Ishikawa (cell line): ENCODE measurements around the gene SLC12A3.

ENCODE experiments used
- CEBPB ChIP-seq: IDR thresholded peaks from 2 replicates; pipeline ENCODE4 v1.6.1; 2012
- CREB1 ChIP-seq: IDR thresholded peaks from 2 replicates; pipeline ENCODE4 v1.6.1; 2012; ENCODE audit warnings: low read depth
- EGR1 ChIP-seq: IDR thresholded peaks from 2 replicates; pipeline ENCODE4 v1.6.1; 2012
- EP300 ChIP-seq: IDR thresholded peaks from 2 replicates; pipeline ENCODE4 v1.6.1; 2012; ENCODE audit warnings: borderline replicate concordance
- FOXM1 ChIP-seq: IDR thresholded peaks from 2 replicates; pipeline ENCODE4 v1.6.1; 2012; ENCODE audit warnings: low read depth, borderline replicate concordance
- MAX ChIP-seq: IDR thresholded peaks from 2 replicates; pipeline ENCODE4 v1.6.1; 2012
- NFIC ChIP-seq: IDR thresholded peaks from 2 replicates; pipeline ENCODE4 v1.6.1; 2012
- RAD21 ChIP-seq: IDR thresholded peaks from 2 replicates; pipeline ENCODE4 v1.6.1; 2012; ENCODE audit warnings: low read depth
- TAF1 ChIP-seq: IDR thresholded peaks from 2 replicates; pipeline ENCODE4 v1.6.1; 2012; ENCODE audit warnings: low read depth, mild to moderate bottlenecking
- TCF12 ChIP-seq: IDR thresholded peaks from 2 replicates; pipeline ENCODE4 v1.6.1; 2012; ENCODE audit warnings: low read depth
- TEAD4 ChIP-seq: IDR thresholded peaks from 2 replicates; pipeline ENCODE4 v1.6.1; 2012
- YY1 ChIP-seq: IDR thresholded peaks from 2 replicates; pipeline ENCODE4 v1.6.1; 2012; ENCODE audit warnings: low read depth
- ZBTB7A ChIP-seq: IDR thresholded peaks from 2 replicates; pipeline ENCODE4 v1.6.1; 2012; ENCODE audit warnings: low read depth
- TF ChIP-seq, protein P1 (sequence below): IDR thresholded peaks from 2 replicates; pipeline ENCODE4 v1.6.1; 2012; ENCODE audit warnings: low read depth, mild to moderate bottlenecking
- TF ChIP-seq, protein P2 (sequence below): IDR thresholded peaks from 2 replicates; pipeline ENCODE4 v1.6.1; 2012

The SLC12A3 gene

GRCh38 chr16:56916571-56917403, 51.8 kb downstream of the SLC12A3 start:
- no peak for TF ChIP-seq FOXM1

GRCh38 chr16:56918467-56919012, 53.5 kb downstream of the SLC12A3 start:
- TF ChIP-seq YY1 (no peak), FOXM1 (no peak), CREB1 (no peak), NFIC (no peak), TEAD4 (no peak), TAF1 (no peak), EGR1 (no peak), TCF12 (no peak)
- TF ChIP-seq, protein P1, sequence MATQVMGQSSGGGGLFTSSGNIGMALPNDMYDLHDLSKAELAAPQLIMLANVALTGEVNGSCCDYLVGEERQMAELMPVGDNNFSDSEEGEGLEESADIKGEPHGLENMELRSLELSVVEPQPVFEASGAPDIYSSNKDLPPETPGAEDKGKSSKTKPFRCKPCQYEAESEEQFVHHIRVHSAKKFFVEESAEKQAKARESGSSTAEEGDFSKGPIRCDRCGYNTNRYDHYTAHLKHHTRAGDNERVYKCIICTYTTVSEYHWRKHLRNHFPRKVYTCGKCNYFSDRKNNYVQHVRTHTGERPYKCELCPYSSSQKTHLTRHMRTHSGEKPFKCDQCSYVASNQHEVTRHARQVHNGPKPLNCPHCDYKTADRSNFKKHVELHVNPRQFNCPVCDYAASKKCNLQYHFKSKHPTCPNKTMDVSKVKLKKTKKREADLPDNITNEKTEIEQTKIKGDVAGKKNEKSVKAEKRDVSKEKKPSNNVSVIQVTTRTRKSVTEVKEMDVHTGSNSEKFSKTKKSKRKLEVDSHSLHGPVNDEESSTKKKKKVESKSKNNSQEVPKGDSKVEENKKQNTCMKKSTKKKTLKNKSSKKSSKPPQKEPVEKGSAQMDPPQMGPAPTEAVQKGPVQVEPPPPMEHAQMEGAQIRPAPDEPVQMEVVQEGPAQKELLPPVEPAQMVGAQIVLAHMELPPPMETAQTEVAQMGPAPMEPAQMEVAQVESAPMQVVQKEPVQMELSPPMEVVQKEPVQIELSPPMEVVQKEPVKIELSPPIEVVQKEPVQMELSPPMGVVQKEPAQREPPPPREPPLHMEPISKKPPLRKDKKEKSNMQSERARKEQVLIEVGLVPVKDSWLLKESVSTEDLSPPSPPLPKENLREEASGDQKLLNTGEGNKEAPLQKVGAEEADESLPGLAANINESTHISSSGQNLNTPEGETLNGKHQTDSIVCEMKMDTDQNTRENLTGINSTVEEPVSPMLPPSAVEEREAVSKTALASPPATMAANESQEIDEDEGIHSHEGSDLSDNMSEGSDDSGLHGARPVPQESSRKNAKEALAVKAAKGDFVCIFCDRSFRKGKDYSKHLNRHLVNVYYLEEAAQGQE = no peak

DNA sequence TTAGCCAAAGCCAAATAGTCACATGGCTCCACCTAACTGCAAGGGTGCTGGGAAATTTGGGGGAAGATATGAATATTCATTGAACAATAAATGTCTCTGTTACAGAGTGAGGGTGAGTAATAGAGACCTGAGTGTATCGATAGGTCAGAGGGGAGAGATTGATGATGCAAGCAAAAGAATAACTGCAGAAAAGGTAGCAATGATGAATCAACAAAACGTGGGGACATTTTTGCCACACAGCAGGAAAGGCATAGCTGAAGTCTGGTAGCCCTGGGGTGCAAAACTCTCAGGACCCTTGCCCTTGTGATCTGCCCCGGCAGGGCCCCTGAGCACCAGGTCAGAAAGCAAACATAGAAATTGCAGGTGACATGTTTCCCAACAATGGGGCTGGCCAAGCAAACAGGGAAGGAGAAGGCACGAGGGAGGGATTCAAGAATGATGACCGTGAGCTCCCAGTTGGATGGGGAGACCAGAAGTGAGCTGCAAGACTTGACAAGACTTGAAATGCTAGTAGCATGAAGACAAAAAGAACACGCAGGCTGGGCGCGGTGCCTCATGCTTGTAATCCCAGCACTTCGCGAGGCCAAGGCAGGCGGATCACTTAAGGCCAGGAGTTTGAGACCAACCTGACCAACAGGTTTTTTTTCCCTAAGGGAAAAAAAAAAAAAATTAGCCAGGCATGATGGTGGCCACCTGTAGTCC, 54.2 kb downstream of the SLC12A3 start:
- TF ChIP-seq ZBTB7A (no peak), CREB1 (no peak), TAF1 (no peak), NFIC (no peak), CEBPB (no peak), FOXM1 (no peak), MAX (no peak), RAD21 (no peak), TCF12 (no peak)
- TF ChIP-seq, protein P1 = no peak

DNA sequence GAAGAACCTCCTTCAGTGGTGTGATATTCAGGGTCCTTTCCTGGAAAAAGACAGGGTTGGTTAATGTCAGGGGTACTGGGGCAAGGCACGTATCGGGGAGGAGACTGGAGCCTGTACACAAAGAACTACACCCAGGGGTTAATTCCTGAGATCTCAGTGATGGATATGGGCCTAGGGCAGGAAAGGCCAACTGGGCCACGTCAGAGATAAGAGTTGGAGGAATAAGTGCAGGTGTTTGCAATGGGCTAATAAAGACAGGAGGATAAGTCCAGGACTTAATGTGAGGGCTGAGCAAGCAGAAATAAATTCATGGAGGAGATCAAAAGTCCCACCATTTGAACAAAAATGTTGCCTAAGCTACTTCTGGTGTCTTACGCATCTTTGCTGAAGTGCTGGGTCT, 56.6 kb downstream of the SLC12A3 start:
- TF ChIP-seq, protein P2, sequence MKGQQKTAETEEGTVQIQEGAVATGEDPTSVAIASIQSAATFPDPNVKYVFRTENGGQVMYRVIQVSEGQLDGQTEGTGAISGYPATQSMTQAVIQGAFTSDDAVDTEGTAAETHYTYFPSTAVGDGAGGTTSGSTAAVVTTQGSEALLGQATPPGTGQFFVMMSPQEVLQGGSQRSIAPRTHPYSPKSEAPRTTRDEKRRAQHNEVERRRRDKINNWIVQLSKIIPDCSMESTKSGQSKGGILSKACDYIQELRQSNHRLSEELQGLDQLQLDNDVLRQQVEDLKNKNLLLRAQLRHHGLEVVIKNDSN = no peak
- TF ChIP-seq NFIC (no peak), EP300 (no peak), ZBTB7A (no peak), YY1 (no peak), TCF12 (no peak), TAF1 (no peak), CEBPB (no peak)
- TF ChIP-seq, protein P1 = no peak

GRCh38 chr16:56923481-56924091, 58.6 kb downstream of the SLC12A3 start:
- TF ChIP-seq CEBPB (no peak), MAX (no peak), TCF12 (no peak), TAF1 (no peak), EGR1 (no peak), NFIC (no peak), CREB1 (no peak), TEAD4 (no peak), EP300 (no peak), RAD21 (no peak), ZBTB7A (no peak), YY1 (no peak)
- TF ChIP-seq, protein P2 = no peak
